NCI-H748 treated with DMSO at 0.1 percent for 48 hours (cell line): ENCODE data around the gene ZDHHC23.

ENCODE experiments used
- DNase-seq: peaks from one replicate; lab custom pipeline; 2025; lab: John Stamatoyannopoulos, UW

Gene ZDHHC23

GRCh38 chr3:113947372-113948014, at the start of gene ZDHHC23:
Gene ZDHHC23, plus strand, starts transcription at chr3:113948013. Its CDS starts 790 bp downstream, at chr3:113948803.
- peak; percentile 4 for DNase-seq

- DNase-seq: no peak
Measured at GRCh38 chr3:113898892-113899291, 48.9 kb upstream of the ZDHHC23 start.

- DNase-seq: no peak
Measured at GRCh38 chr3:113906568-113907140, 41.2 kb upstream of the ZDHHC23 start.

GRCh38 chr3:113908133-113908532, 39.7 kb upstream of the ZDHHC23 start:
- no peak for DNase-seq

GRCh38 chr3:113910966-113911365, 36.8 kb upstream of the ZDHHC23 start:
- DNase-seq: no peak

GRCh38 chr3:113912552-113913236, 35.1 kb upstream of the ZDHHC23 start:
- peak; percentile 41 for DNase-seq

GRCh38 chr3:113914646-113915045, 33.2 kb upstream of the ZDHHC23 start:
- no peak for DNase-seq

GRCh38 chr3:113927556-113927955, 20.3 kb upstream of the ZDHHC23 start:
- DNase-seq: no peak

GRCh38 chr3:113946831-113947230, 982 bp upstream of the ZDHHC23 start:
- no peak for DNase-seq

GRCh38 chr3:113948015-113948917, 453 bp downstream of the ZDHHC23 start:
- peak; percentile 30 for DNase-seq

GRCh38 chr3:113952921-113953320, 5.1 kb downstream of the ZDHHC23 start:
- no peak for DNase-seq

- no peak for DNase-seq
Measured at GRCh38 chr3:113953677-113954076, 5.9 kb downstream of the ZDHHC23 start.

- DNase-seq: no peak
Measured at GRCh38 chr3:113954091-113954685, 6.4 kb downstream of the ZDHHC23 start.

GRCh38 chr3:113963879-113964278, 16.1 kb downstream of the ZDHHC23 start:
- DNase-seq: no peak

GRCh38 chr3:113966172-113966571, 18.4 kb downstream of the ZDHHC23 start:
- no peak for DNase-seq

GRCh38 chr3:113968986-113969385, 21.2 kb downstream of the ZDHHC23 start:
- DNase-seq: no peak

GRCh38 chr3:113977822-113978221, 30.0 kb downstream of the ZDHHC23 start:
- no peak for DNase-seq

- DNase-seq: no peak
Measured at GRCh38 chr3:113979916-113980315, 32.1 kb downstream of the ZDHHC23 start.

- DNase-seq: no peak
Measured at GRCh38 chr3:113981803-113982202, 34.0 kb downstream of the ZDHHC23 start.

GRCh38 chr3:113983544-113983943, 35.7 kb downstream of the ZDHHC23 start:
- no peak for DNase-seq

- DNase-seq: no peak
Measured at GRCh38 chr3:113985541-113985940, 37.7 kb downstream of the ZDHHC23 start.

- no peak for DNase-seq
Measured at GRCh38 chr3:114005481-114005880, 57.7 kb downstream of the ZDHHC23 start.
